Upper lobe of left lung (tissue), 4 donors: Measurements from ENCODE around the gene CMAS.

ENCODE experiments used
- CTCF ChIP-seq, 6 experiments: fragments of 450-650 bp in 4 of 6; fragments of 200-600 bp in 2 of 6; sonication (generic) in 2 of 6; IDR thresholded peaks; one replicate each; pipeline ENCODE4 v1.5.1; 2016 to 2019; ENCODE audit warnings: antibody characterized with exemption in 6 of 6
- POLR2AphosphoS5 ChIP-seq, 2 donors: sonication (generic); formaldehyde crosslinking; IDR thresholded peaks; one replicate each; pipeline ENCODE4 v1.5.1; 2017; ENCODE audit warnings: antibody characterized with exemption in 2 of 2

- TF ChIP-seq POLR2AphosphoS5 (IDR thresholded peaks at IDR 0.05) (no peak), CTCF (IDR thresholded peaks at IDR 0.05) (no peak)
Observed at GRCh38 chr12:22029991-22030390, 16.0 kb upstream of the CMAS start.
